Testis (tissue), 2 donors: ENCODE results near the gene FRMD3.

Experiments used
- POLR2A ChIP-seq: fragments of 450-650 bp; IDR thresholded peaks from one replicate; pipeline ENCODE4 v1.6.1; 2017; ENCODE audit warnings: antibody characterized with exemption, mild to moderate bottlenecking, moderate library complexity
- TF ChIP-seq, protein P1 (sequence below), 3 experiments: fragments of 450-650 bp in 2 of 3; fragments of 200-600 bp in 1 of 3; sonication (generic) in 1 of 3; IDR thresholded peaks; one replicate each; pipeline ENCODE4 v1.5.1; 2016 to 2019; ENCODE audit warnings: antibody characterized with exemption in 3 of 3, mild to moderate bottlenecking in 2 of 3, moderate library complexity in 1 of 3

GRCh38 chr9:83535736-83536135, 2.5 kb downstream of the FRMD3 start:
- TF ChIP-seq, protein P1, sequence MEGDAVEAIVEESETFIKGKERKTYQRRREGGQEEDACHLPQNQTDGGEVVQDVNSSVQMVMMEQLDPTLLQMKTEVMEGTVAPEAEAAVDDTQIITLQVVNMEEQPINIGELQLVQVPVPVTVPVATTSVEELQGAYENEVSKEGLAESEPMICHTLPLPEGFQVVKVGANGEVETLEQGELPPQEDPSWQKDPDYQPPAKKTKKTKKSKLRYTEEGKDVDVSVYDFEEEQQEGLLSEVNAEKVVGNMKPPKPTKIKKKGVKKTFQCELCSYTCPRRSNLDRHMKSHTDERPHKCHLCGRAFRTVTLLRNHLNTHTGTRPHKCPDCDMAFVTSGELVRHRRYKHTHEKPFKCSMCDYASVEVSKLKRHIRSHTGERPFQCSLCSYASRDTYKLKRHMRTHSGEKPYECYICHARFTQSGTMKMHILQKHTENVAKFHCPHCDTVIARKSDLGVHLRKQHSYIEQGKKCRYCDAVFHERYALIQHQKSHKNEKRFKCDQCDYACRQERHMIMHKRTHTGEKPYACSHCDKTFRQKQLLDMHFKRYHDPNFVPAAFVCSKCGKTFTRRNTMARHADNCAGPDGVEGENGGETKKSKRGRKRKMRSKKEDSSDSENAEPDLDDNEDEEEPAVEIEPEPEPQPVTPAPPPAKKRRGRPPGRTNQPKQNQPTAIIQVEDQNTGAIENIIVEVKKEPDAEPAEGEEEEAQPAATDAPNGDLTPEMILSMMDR (IDR thresholded peaks at IDR 0.05), result no peak
- no peak for TF ChIP-seq POLR2A
